ENCODE results near the gene GJB1.

GRCh38 chrX:71222929-71223328 lies at the start of gene GJB1:
- TF ChIP-seq CTCF (conservative IDR thresholded peaks at IDR 0.05 in 1 of 2, IDR thresholded peaks at IDR 0.05 in 1 of 2; ENCODE audit: low read depth in 1 of 2, low read length in 2 of 2) = no peak
- no peak for TF ChIP-seq EZH2 (IDR thresholded peaks at IDR 0.05; ENCODE audit: low read length, missing control alignments)

Data from fibroblast of lung (primary cell).